ENCODE data around the gene WDCP.
A peak's percentile ranks its signal among the peaks of the same experiment; 100 is the strongest.

WDCP gene

DNA sequence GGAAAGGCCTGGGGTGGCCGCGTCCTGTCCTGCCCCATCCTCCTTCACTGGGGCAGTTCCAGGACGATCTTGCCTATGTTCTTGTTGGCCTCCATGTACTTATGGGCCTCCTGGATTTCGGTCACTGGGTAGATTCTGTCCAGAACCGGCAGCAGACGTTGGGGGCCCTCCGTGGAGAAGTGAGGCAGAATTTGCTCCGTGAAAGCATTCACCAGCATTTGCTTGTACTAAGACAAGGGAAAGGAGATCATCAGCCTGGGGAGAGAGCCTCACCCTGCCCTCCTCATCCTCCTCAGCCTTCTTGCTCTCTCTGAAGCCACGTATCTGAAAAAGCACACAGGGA, 30.3 kb upstream of the WDCP start:
- peak overlapping the region; percentile 58 to 99 (median 86) for H3K4me3 ChIP-seq (ENCODE audit: control insufficient read depth in 1 of 7, extremely low read depth in 1 of 7, insufficient read depth in 4 of 7, low read depth in 2 of 7, low read length in 6 of 7)
- H3K27ac ChIP-seq (ENCODE audit: insufficient read depth in 1 of 2, low read depth in 1 of 2, low read length in 2 of 2, poor library complexity in 1 of 2, severe bottlenecking in 2 of 2), result peak overlapping the region; percentile 84 to 93
- H3K9me3 ChIP-seq (ENCODE audit: control extremely low read depth in 1 of 5, control insufficient read depth in 4 of 5, insufficient read depth in 2 of 5, low read depth in 1 of 5, low read length in 4 of 5), result no peaks in the 10 kb centered on the region
- no peaks in the 10 kb centered on the region for H3K27me3 ChIP-seq (replicated peaks in 2 of 5; ENCODE audit: control insufficient read depth in 4 of 5, insufficient read depth in 5 of 5, low read length in 4 of 5)
- WGBS (ENCODE audit: insufficient coverage), result 3% methylated on average over 8 of the region's 9 CpGs
- no peak for DNase-seq
- POLR2A ChIA-PET, result interaction anchor here (0.6 to 2.1 kb wide), 2 partner anchors 31 to 150 kb away, joined by 6 to 12 read pairs; partner anchors contain the start of gene WDCP
- peaks cover 5 to 43% (median 28%) of the 10 kb centered on the region in 4 experiments for H3K36me3 ChIP-seq (ENCODE audit: control insufficient read depth in 4 of 4, insufficient read depth in 4 of 4, low read length in 3 of 4)
- CTCF ChIA-PET, result no interaction called here
- H3K4me1 ChIP-seq (ENCODE audit: control extremely low read depth in 1 of 4, control insufficient read depth in 4 of 4, insufficient read depth in 4 of 4, low read length in 3 of 4), result peaks cover 13 to 29% (median 20%) of the 10 kb centered on the region in 4 experiments

DNA sequence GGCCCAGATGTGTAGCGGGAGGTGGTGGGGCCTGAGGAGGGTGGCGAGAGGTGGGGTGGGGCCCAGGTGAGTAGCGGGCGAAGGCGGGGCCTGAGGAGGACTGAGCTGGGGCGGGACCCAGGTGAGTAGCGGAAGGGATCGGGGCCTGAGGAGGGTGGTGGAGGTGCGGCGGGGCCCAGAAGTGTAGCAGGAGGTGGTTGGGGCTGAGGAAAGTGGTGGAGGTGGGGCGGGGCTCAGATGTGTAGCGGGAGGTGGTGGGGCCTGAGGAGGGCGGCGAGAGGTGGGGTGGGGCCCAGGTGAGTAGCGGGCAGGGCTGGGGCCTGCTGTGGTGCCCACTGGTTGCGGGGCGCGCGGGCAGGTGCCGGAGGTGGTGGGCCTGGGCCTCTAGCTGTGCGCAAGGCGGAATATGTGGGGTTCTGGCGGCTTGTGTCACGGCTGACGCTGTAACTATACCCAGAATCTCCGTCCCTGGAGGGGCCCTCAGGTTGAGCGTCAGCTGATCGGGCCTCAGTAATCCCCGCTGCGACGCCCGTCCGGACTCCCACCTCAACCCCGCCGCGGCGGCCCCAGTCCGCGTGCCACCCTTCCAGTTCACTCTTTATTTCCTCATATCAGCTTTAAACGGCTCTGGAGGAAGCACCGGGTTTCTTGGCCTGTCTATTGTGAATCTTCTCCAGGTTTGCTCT, 29.8 kb upstream of the WDCP start:
- H3K4me3 ChIP-seq (ENCODE audit: control insufficient read depth in 1 of 7, extremely low read depth in 1 of 7, insufficient read depth in 4 of 7, low read depth in 2 of 7, low read length in 6 of 7), result peak overlapping the region; percentile 58 to 99 (median 86)
- peak overlapping the region; percentile 84 to 93 for H3K27ac ChIP-seq (ENCODE audit: insufficient read depth in 1 of 2, low read depth in 1 of 2, low read length in 2 of 2, poor library complexity in 1 of 2, severe bottlenecking in 2 of 2)
- H3K27me3 ChIP-seq (replicated peaks in 2 of 5; ENCODE audit: control insufficient read depth in 4 of 5, insufficient read depth in 5 of 5, low read length in 4 of 5), result no peaks in the 10 kb centered on the region
- 0% methylated on average over 27 of the region's 41 CpGs for WGBS (ENCODE audit: insufficient coverage)
- H3K36me3 ChIP-seq (ENCODE audit: control insufficient read depth in 4 of 4, insufficient read depth in 4 of 4, low read length in 3 of 4), result peaks cover 6 to 43% (median 29%) of the 10 kb centered on the region in 4 experiments
- CTCF ChIA-PET, result interaction anchor here (0.7 to 1.3 kb wide), 5 partner anchors 10 to 252 kb away, joined by 3 to 6 read pairs (median 3); no protein-coding TSS in a partner anchor
- POLR2A ChIA-PET, result interaction anchor here (0.6 to 2.1 kb wide), 3 partner anchors 8 to 149 kb away, joined by 6 to 12 read pairs (median 8); partner anchors contain the start of genes TP53I3 and WDCP
- no peaks in the 10 kb centered on the region for H3K9me3 ChIP-seq (ENCODE audit: control extremely low read depth in 1 of 5, control insufficient read depth in 4 of 5, insufficient read depth in 2 of 5, low read depth in 1 of 5, low read length in 4 of 5)
- peak; percentile 24 to 69 (median 55) for DNase-seq
- H3K4me1 ChIP-seq (ENCODE audit: control extremely low read depth in 1 of 4, control insufficient read depth in 4 of 4, insufficient read depth in 4 of 4, low read length in 3 of 4), result peaks cover 13 to 27% (median 19%) of the 10 kb centered on the region in 4 experiments

DNA sequence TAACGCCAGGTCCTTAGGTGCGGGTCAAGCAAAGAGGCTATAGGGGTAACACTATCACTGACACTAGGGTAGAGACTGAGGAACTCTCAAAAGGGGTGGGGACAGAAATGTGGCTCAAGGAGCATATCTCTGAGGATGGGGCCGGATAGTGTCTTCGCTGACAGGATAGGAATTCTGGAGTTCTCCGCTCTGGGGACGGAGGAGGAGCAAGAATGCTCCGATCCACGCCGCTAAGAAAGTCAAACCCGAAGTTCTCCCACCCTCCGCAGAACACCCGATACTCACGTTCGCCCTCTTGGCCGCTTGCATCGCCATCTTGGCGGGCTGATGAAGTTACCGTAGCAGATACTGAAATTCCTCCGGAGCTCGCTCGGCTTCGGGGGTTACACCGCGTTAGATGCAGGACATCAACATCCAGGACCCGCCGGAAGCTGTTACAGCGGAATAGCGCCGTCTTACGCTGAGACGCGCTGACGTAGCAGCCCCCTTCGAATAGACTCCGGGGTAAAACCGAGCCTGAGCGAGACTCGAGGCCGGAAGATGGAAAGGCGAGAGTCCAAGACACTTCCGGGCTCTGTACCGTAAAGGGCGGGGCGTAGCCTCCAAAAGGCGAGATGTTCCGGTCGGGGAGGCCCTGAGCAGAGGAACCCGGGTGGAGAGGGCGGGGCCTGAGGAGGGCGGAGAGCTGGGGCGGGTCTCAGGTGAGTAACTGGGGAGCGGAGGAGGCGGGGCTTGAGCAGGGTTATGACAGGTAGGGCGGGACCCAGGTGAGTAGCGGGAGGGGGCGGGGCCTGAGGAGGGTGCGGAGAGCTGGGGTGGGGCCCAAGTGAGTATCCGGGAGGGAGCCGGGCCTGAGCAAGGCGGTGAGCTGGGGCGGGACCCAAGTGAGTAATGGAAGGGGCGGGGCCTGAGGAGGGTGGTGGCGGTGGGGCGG, 29.0 kb upstream of the WDCP start, which contains the start of gene SF3B6:
TSS of gene SF3B6 (minus strand) at position 412 of the 934 bp plus-strand sequence. CDS start at position 315, 97 bp downstream.
- Histone ChIP-seq H3K9me3 (ENCODE audit: control extremely low read depth in 1 of 5, control insufficient read depth in 4 of 5, insufficient read depth in 2 of 5, low read depth in 1 of 5, low read length in 4 of 5) (no peaks in the 10 kb centered on the region), H3K4me3 (ENCODE audit: control insufficient read depth in 1 of 7, extremely low read depth in 1 of 7, insufficient read depth in 4 of 7, low read depth in 2 of 7, low read length in 6 of 7) (peak within 1 kb of the TSS; percentile 80 to 99 (median 92)), H3K27ac (ENCODE audit: insufficient read depth in 1 of 2, low read depth in 1 of 2, low read length in 2 of 2, poor library complexity in 1 of 2, severe bottlenecking in 2 of 2) (peak within 1 kb of the TSS; percentile 84 to 93), H3K36me3 (ENCODE audit: control insufficient read depth in 4 of 4, insufficient read depth in 4 of 4, low read length in 3 of 4) (peaks cover 8 to 42% (median 32%) of the 10 kb centered on the region in 4 experiments), H3K27me3 (replicated peaks in 2 of 5; ENCODE audit: control insufficient read depth in 4 of 5, insufficient read depth in 5 of 5, low read length in 4 of 5) (no peaks in the 10 kb centered on the region), H3K4me1 (ENCODE audit: control extremely low read depth in 1 of 4, control insufficient read depth in 4 of 4, insufficient read depth in 4 of 4, low read length in 3 of 4) (peaks cover 13 to 27% (median 19%) of the 10 kb centered on the region in 4 experiments)
- peak; percentile 99 to 100 (median 100) for DNase-seq
- CTCF ChIA-PET, result interaction anchor here (0.7 to 1.3 kb wide), 7 partner anchors 9 to 252 kb away, joined by 3 to 6 read pairs (median 3); no protein-coding TSS in a partner anchor
- WGBS (ENCODE audit: insufficient coverage), result under 1% methylated on average over 60 of the region's 64 CpGs
- POLR2A ChIA-PET, result interaction anchor here (1.0 to 2.1 kb wide), 3 partner anchors 8 to 29 kb away, joined by 5 to 12 read pairs (median 8); partner anchors contain the start of genes TP53I3 and WDCP

DNA sequence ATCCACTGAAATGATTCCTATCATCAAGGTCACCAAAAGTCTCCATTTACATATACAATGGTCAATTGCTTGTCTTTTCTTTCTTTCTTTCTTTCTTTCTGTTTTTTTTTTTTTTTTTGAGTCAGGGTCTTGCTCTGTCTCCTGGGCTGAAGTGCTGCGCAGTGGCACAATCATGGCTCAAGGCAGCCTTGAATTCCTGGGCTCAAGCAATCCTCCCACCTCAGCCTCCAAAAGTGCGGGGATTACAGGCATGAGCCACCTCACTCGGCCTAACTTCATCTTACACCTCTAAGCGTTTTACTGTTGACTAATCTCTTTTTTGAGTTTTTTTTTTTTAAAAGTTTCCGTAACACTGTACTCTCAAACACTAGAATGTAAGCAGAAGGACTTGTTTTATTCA, 28.1 kb upstream of the WDCP start:
- H3K4me1 ChIP-seq (ENCODE audit: control extremely low read depth in 1 of 4, control insufficient read depth in 4 of 4, insufficient read depth in 4 of 4, low read length in 3 of 4), result peaks cover 11 to 27% (median 19%) of the 10 kb centered on the region in 4 experiments
- no peak for DNase-seq
- H3K27me3 ChIP-seq (replicated peaks in 2 of 5; ENCODE audit: control insufficient read depth in 4 of 5, insufficient read depth in 5 of 5, low read length in 4 of 5), result no peaks in the 10 kb centered on the region
- 100% methylated on average over 1 of the region's 5 CpGs for WGBS (ENCODE audit: insufficient coverage)
- H3K4me3 ChIP-seq (ENCODE audit: control insufficient read depth in 1 of 7, extremely low read depth in 1 of 7, insufficient read depth in 4 of 7, low read depth in 2 of 7, low read length in 6 of 7), result peak overlapping the region in 6 of 7 experiments; percentile 80 to 99 (median 93)
- no peaks in the 10 kb centered on the region for H3K9me3 ChIP-seq (ENCODE audit: control extremely low read depth in 1 of 5, control insufficient read depth in 4 of 5, insufficient read depth in 2 of 5, low read depth in 1 of 5, low read length in 4 of 5)
- POLR2A ChIA-PET, result no interaction called here
- H3K27ac ChIP-seq (ENCODE audit: insufficient read depth in 1 of 2, low read depth in 1 of 2, low read length in 2 of 2, poor library complexity in 1 of 2, severe bottlenecking in 2 of 2), result peak overlapping the region; percentile 84 to 93
- CTCF ChIA-PET, result interaction anchor here (0.8 kb wide), 1 partner anchor 8 kb away, joined by 3 read pairs; no protein-coding TSS in a partner anchor
- H3K36me3 ChIP-seq (ENCODE audit: control insufficient read depth in 4 of 4, insufficient read depth in 4 of 4, low read length in 3 of 4), result peaks cover 10 to 38% (median 26%) of the 10 kb centered on the region in 4 experiments

DNA sequence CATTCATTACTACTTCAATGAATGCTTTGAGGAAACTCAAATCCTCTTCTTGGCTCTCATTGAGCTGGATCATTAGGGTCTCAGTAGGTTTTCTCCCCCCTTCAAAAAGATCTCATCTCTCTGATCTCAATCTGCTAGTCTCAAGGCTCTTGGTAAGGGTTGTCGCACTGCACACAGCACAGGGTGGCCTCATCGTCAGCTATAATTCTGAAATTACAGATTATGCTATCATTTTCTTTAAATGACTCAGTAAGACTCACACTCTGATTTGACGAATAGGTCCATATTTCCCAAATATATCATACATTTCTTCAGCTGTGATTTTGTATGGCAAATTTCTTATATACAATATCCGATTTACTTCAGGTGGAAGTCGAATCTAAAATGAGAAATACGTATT, 26.6 kb upstream of the WDCP start:
- ChIA-PET POLR2A (interaction anchor here (0.6 kb wide), 1 partner anchor 37 kb away, joined by 3 read pairs; no protein-coding TSS in a partner anchor), CTCF (interaction anchor here (1.2 to 4.8 kb wide), 4 partner anchors 10 to 26 kb away, joined by 3 to 26 read pairs (median 11); partner anchors contain the start of genes TP53I3 and WDCP)
- H3K4me3 ChIP-seq (ENCODE audit: control insufficient read depth in 1 of 7, extremely low read depth in 1 of 7, insufficient read depth in 4 of 7, low read depth in 2 of 7, low read length in 6 of 7), result no peak overlapping the region
- H3K9me3 ChIP-seq (ENCODE audit: control extremely low read depth in 1 of 5, control insufficient read depth in 4 of 5, insufficient read depth in 2 of 5, low read depth in 1 of 5, low read length in 4 of 5), result no peaks in the 10 kb centered on the region
- no peak for DNase-seq
- no peaks in the 10 kb centered on the region for H3K27me3 ChIP-seq (replicated peaks in 2 of 5; ENCODE audit: control insufficient read depth in 4 of 5, insufficient read depth in 5 of 5, low read length in 4 of 5)
- H3K36me3 ChIP-seq (ENCODE audit: control insufficient read depth in 4 of 4, insufficient read depth in 4 of 4, low read length in 3 of 4), result peaks cover 10 to 39% (median 23%) of the 10 kb centered on the region in 4 experiments
- H3K4me1 ChIP-seq (ENCODE audit: control extremely low read depth in 1 of 4, control insufficient read depth in 4 of 4, insufficient read depth in 4 of 4, low read length in 3 of 4), result peaks cover 11 to 27% (median 19%) of the 10 kb centered on the region in 4 experiments
- 90% methylated on average over 2 of the region's 6 CpGs for WGBS (ENCODE audit: insufficient coverage)
- no peak overlapping the region for H3K27ac ChIP-seq (ENCODE audit: insufficient read depth in 1 of 2, low read depth in 1 of 2, low read length in 2 of 2, poor library complexity in 1 of 2, severe bottlenecking in 2 of 2)

DNA sequence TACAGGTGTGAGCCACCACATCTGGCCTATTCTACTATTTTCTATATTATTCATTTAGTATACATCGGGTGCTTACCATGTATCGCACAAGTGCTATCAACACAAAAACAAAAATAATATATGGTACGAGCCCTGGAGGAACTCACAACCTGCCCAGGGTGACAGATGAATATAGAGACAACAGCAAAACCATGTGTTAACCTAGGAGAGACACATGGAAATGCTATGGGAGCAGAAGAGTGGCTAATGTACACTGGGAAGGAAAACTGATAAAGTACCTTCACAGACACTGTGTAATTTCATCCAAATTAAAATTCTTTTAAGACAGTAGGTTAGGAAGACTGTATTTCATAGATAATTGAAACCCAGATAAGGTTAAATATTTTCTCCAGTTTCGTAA, 25.1 kb upstream of the WDCP start:
- Histone ChIP-seq H3K4me1 (ENCODE audit: control extremely low read depth in 1 of 4, control insufficient read depth in 4 of 4, insufficient read depth in 4 of 4, low read length in 3 of 4) (peaks cover 4 to 16% (median 9%) of the 10 kb centered on the region in 4 experiments), H3K4me3 (ENCODE audit: control insufficient read depth in 1 of 7, extremely low read depth in 1 of 7, insufficient read depth in 4 of 7, low read depth in 2 of 7, low read length in 6 of 7) (no peak overlapping the region), H3K27ac (ENCODE audit: insufficient read depth in 1 of 2, low read depth in 1 of 2, low read length in 2 of 2, poor library complexity in 1 of 2, severe bottlenecking in 2 of 2) (no peak overlapping the region), H3K36me3 (ENCODE audit: control insufficient read depth in 4 of 4, insufficient read depth in 4 of 4, low read length in 3 of 4) (peaks cover 10 to 52% (median 29%) of the 10 kb centered on the region in 4 experiments), H3K9me3 (ENCODE audit: control extremely low read depth in 1 of 5, control insufficient read depth in 4 of 5, insufficient read depth in 2 of 5, low read depth in 1 of 5, low read length in 4 of 5) (no peaks in the 10 kb centered on the region), H3K27me3 (replicated peaks in 2 of 5; ENCODE audit: control insufficient read depth in 4 of 5, insufficient read depth in 5 of 5, low read length in 4 of 5) (no peaks in the 10 kb centered on the region)
- POLR2A ChIA-PET, result no interaction called here
- WGBS (ENCODE audit: insufficient coverage), result no CpG with 5 or more reads among the region's 4 CpGs
- CTCF ChIA-PET, result interaction anchor here (0.6 to 4.8 kb wide), 6 partner anchors 8 to 248 kb away, joined by 3 to 26 read pairs (median 6); partner anchors contain the start of gene TP53I3
- DNase-seq, result no peak

Data from common myeloid progenitor, CD34-positive (primary cell).